NOMO-1 treated with dmso at 0.1 percent for 144 hours (cell line): ENCODE data around the gene DDX10.
"Not testable (repeated sequence)": the region's sequence is repeated elsewhere in the genome, so short reads cannot be mapped to it uniquely, and the experiment has no call there.

Experiments
- DNase-seq: peaks from one replicate; lab custom pipeline; 2025; ENCODE audit not compliant: unreplicated experiment; lab: John Stamatoyannopoulos, UW

Gene DDX10

GRCh38 chr11:108664730-108665525, at the start of gene DDX10:
Gene DDX10, plus strand, starts transcription at chr11:108665069. Its CDS starts 85 bp downstream, at chr11:108665154.
- peak; percentile 92 for DNase-seq

- no peak for DNase-seq
These were observed 48.3 kb upstream of the DDX10 start for GRCh38 chr11:108616549-108616948.

GRCh38 chr11:108617055-108617454, 47.8 kb upstream of the DDX10 start:
- no peak for DNase-seq

GRCh38 chr11:108618529-108618928, 46.3 kb upstream of the DDX10 start:
- no peak for DNase-seq

GRCh38 chr11:108620958-108621772, 43.7 kb upstream of the DDX10 start:
- DNase-seq: no peak

- no peak for DNase-seq
These were observed 42.5 kb upstream of the DDX10 start for GRCh38 chr11:108622341-108622740.

- no peak for DNase-seq
These were observed 40.5 kb upstream of the DDX10 start for GRCh38 chr11:108624196-108624925.

GRCh38 chr11:108628326-108628725, 36.5 kb upstream of the DDX10 start:
- DNase-seq: no peak

- no peak for DNase-seq
These were observed 36.1 kb upstream of the DDX10 start for GRCh38 chr11:108628812-108629211.

GRCh38 chr11:108629274-108629673, 35.6 kb upstream of the DDX10 start:
- no peak for DNase-seq

- no peak for DNase-seq
These were observed 32.7 kb upstream of the DDX10 start for GRCh38 chr11:108632041-108632704.

- no peak for DNase-seq
These were observed 29.8 kb upstream of the DDX10 start for GRCh38 chr11:108635106-108635505.

- no peak for DNase-seq
These were observed 28.6 kb upstream of the DDX10 start for GRCh38 chr11:108636222-108636621.

GRCh38 chr11:108639146-108639545, 25.7 kb upstream of the DDX10 start:
- DNase-seq: no peak

GRCh38 chr11:108641752-108642151, 23.1 kb upstream of the DDX10 start:
- DNase-seq: not testable (repeated sequence)

- no peak for DNase-seq
These were observed 20.9 kb upstream of the DDX10 start for GRCh38 chr11:108643974-108644373.

GRCh38 chr11:108645970-108646369, 18.9 kb upstream of the DDX10 start:
- no peak for DNase-seq

- DNase-seq: no peak
These were observed 17.5 kb upstream of the DDX10 start for GRCh38 chr11:108647387-108647700.

GRCh38 chr11:108647701-108648527, 17.0 kb upstream of the DDX10 start:
- DNase-seq: peak; percentile 43

- no peak for DNase-seq
These were observed 16.4 kb upstream of the DDX10 start for GRCh38 chr11:108648528-108648885.
